ELF-1 (cell line): Measurements from ENCODE around the gene AKT3.
"Not testable (repeated sequence)": the region's sequence is repeated elsewhere in the genome, so short reads cannot be mapped to it uniquely, and the experiment has no call there.

Experiments used
- DNase-seq: peaks from one replicate; pipeline ENCODE4 v3.0.0-alpha.2; 2016; ENCODE audit warnings: low read depth, low spot score

AKT3 gene

GRCh38 chr1:243605604-243606003 lies 244.4 kb downstream of the AKT3 start:
- no peak for DNase-seq

- DNase-seq: no peak
These were observed 248.3 kb downstream of the AKT3 start for GRCh38 chr1:243601720-243602119.

DNA sequence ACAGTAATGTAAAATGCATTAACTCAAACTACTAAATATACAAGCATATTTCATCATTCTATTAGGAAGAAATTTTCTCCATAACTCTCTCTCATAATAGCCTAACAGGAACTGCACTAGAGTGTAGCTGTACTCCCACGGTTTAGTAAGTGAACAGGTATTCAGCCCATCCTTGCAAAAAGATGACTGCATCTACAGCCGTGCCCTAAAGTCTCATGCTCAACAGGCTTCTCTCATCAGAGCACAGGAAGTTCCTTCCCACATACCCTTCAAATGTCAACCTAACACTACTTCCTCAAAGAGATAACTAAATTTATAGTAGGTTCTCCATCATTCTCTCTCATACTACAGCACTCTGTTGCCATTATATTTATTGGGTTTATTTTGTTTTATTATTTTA lies 251.6 kb downstream of the AKT3 start:
- DNase-seq: no peak

GRCh38 chr1:243597383-243597782 lies 252.7 kb downstream of the AKT3 start:
- no peak for DNase-seq

DNA sequence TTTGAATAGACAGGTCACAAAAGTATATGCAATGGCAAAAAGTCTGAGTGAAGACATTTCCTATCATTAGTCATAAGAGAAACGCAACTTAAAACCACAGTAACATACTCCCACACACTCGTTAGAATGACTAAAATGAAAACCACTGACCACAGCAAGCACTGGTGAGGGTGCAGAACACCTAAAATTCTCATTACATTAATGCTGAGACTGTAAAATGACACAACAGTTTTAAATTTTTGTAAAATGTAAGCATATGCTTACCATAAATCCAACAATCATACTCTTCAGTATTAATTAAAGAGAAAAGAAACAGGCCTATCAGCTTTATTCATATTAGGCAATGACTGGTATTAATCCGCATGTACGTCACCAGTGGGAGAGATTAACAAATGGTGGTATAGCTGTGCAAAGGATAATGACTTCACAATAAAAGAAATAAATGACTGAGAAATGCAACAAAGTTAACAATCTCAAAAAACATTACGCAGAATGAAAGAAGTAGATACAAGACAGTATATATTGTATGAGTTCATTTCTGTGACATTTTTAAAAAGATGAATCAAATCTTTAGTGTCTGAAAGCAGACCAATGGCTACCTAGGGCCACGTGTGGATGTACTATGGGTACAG lies 253.5 kb downstream of the AKT3 start:
- DNase-seq: no peak

DNA sequence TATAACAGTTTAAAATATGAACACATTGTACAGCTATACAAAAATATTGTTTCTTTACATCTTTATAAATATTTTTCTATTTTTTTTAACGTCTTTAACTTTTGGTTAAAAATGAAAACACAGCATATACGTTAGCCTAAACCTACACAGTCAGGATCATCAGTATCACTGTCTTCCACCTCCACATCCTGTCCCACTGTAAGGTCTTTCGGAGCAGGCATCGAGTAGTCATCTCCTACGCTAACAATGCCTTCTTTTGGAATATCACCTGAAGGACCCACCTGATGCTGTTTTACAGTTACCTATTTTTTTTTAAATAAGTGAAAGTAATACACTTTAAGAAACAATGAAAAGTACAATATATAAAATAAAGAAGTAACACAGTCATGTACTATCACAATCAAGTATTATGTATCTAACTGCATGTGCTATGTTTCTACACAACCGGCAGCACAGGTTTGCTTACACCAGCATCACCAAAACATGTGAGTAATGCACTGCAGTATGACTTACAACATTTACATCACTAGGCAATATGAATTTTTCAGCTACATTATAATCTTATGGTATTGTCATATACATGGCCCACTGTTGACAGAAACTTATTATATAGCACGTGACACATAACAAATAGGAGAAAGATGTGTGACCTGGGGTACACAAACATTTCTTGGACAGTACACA lies 254.4 kb downstream of the AKT3 start:
- DNase-seq: no peak

- DNase-seq: no peak
These were observed 255.6 kb downstream of the AKT3 start for GRCh38 chr1:243594455-243594854.

DNA sequence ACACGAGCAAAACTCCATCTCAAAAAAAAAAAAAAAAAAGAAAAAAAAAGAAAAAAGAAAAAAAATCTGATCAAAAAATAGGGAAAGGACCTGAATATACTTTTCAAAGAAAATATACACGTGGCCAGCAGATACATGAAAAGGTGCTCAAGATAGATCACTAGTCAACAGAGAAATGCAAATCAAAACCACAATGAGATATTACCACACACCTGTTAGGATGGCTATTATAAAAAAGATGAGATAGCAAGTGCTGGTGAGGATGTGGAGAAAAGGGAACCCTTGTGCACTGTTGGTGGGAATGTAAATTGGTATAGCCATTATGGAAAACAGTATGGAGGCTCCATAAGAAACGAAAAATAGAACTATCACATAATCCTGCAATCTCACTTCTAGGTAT lies 260.8 kb downstream of the AKT3 start:
- DNase-seq: not testable (repeated sequence)

GRCh38 chr1:243587823-243588560 lies 262.1 kb downstream of the AKT3 start:
- DNase-seq: no peak

- DNase-seq: no peak
These were observed 262.8 kb downstream of the AKT3 start for GRCh38 chr1:243587285-243587684.

- DNase-seq: no peak
These were observed 264.1 kb downstream of the AKT3 start for GRCh38 chr1:243585982-243586381.

- no peak for DNase-seq
These were observed 267.7 kb downstream of the AKT3 start for GRCh38 chr1:243582326-243582725.

- no peak for DNase-seq
These were observed 269.1 kb downstream of the AKT3 start for GRCh38 chr1:243580984-243581383.

DNA sequence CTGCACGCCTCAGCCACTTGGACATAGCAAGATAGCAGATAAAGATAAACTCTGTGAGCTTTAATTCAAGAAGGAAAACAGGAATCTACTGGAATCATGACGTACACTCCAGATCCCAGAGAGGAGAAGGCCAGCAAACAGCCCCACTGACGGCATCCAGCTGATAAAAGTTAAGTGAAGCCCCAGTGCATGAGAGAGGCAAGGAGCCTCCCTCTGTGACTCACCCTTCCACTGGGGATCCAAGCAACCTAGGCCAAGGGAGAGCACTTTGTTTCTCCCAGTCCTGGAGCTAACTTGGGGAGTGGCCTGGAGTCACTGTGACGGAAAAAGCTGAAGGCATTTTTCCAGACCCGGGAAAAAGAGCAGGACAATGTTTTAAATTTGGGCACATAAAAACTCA lies 270.0 kb downstream of the AKT3 start:
- DNase-seq: peak; percentile 52

- no peak for DNase-seq
These were observed 275.0 kb downstream of the AKT3 start for GRCh38 chr1:243575070-243575469.

DNA sequence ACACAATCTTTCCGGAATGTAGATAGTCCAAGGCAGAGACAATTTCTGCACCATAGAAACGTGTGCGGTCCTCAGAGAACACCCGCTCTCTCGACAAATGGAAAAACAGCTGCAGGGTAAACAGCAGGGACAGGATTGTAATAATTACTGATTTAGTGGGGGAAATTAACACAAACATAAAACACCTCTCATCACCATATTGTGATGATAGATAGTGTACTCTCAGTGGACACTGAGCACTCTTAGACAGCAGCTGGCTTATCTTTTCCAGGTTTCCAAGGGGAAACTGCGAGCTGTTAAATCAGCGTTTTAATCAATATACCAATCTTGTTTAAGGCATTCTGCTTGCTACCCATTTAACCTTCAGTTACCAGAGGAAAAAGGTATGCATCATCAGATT lies 277.1 kb downstream of the AKT3 start:
- no peak for DNase-seq

- no peak for DNase-seq
These were observed 281.2 kb downstream of the AKT3 start for GRCh38 chr1:243568793-243569192.

- DNase-seq: no peak
These were observed 285.2 kb downstream of the AKT3 start for GRCh38 chr1:243564814-243565213.

DNA sequence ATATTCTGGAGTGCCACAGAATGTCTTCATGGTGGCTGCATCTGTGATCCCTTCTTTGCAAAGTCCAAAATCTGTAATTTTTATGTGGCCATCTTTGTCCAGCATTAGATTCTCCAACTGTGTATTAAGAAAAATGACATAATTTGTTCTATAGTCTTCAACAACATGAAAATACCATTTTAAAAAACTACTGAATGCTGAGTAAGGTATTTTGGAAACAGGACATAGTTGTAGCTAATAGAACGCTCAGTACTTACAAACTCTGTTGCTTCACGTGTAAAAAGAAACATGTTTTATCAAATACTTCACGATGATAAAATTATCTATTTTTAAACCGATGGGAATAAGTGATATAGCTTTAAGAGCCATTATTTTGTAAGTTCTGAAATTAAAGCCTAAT lies 286.3 kb downstream of the AKT3 start:
- no peak for DNase-seq

DNA sequence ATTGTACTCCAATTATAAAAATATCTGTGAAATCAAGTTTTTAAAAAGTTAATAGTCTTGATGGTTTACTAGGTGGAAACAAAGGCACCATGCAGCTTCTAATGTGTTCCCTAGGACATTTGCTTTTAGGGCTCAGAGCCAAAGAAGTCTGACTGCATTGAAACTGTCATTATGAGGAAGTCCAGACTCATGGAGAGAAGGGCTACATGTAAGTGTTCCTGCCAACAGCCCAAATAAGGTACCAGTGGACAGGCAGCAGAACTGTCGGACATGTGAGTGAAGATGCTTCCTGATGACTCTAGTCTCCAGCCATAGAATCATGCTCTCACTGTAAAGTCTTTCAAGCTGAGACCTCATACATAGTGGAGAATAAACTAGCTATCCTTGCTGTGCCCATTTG lies 287.6 kb downstream of the AKT3 start:
- DNase-seq: no peak

- no peak for DNase-seq
These were observed 288.3 kb downstream of the AKT3 start for GRCh38 chr1:243561588-243562319.

DNA sequence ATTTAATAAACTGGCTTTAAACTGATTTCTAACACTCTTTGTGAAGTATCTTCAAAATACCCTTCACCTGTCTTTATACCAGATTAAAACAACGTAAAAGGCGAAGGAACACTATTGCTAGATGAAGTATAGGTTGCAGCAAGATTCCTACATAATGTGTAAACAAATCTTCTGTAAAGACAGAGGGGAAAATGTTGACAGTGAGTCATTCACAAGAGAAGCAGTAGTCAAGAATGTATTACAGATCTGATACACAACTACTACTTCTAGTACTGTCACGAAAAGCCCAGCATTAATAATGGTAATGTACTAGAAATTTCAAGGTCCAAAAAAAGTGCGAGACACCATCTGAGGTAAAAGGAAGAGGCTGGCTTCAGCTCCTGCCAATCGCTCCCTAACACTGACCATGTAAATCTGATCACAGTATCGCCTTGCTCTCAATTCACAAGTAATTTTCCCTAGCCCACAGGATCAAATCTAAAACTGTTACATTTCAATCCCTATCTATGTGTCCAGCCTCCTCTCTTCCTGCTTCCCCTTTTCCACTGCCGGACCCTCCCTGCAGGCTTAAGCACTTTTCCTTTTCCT lies 290.4 kb downstream of the AKT3 start:
- no peak for DNase-seq
